ENCODE data around the gene SLC7A6.
A peak's percentile ranks its signal among the peaks of the same experiment; 100 is the strongest.
"Not testable (repeated sequence)": the region's sequence is repeated elsewhere in the genome, so short reads cannot be mapped to it uniquely, and the experiment has no call there.

Gene SLC7A6

DNA sequence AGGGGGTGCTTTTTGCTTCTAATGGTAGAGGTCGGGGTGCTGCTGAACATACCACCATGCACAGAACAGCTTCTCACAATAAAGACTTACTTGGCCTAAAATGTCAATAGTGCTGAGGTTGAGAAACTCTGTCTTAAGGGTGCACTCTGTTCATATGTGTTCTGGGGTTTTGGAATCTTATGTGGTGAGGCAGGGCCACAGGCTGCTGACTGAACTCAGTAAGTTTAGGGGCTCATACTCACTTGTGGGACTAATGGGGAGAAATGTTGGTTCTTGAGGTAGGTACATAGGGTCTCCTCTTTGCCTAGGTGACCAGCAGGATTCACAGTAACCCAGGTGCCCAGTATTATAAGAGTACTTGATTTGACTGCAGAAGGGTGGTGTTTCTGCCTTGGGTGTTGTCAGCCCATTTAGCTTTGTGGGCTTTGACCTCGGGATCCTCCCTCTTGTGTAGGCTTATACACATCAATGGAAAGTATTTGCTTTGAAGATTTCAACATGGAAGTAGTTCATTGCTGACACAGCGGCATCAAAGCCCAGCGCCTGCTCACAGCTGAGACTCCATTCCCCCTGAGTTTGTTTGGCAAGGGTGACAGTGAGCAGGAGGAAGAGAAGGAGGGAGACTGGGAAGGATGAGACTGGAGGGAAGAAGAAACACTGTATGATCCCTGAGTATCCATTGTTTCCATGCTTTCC, 17.2 kb downstream of the SLC7A6 start:
- no peak for DNase-seq (ENCODE audit: low read depth in 1 of 2, low spot score in 1 of 2)

DNA sequence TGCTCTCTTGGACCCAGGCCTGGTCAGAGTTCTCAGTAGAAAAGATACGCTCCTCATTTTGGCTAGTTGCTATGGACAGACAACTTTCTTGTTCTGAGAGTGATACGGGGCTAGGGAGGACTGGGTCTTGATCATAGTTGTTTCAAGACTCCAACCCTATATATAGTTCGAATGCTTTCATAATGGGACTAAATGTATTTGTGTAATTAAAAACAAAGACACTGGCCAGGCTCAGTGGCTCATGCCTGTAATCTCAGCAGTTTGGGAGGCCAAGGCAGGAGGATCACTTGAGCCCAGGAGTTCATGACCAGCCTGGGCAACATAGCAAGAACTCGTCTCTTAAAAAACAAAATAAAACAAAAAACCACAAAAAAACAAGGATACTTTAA, 17.7 kb downstream of the SLC7A6 start:
- no peak for DNase-seq (ENCODE audit: low read depth in 1 of 2, low spot score in 1 of 2)

DNA sequence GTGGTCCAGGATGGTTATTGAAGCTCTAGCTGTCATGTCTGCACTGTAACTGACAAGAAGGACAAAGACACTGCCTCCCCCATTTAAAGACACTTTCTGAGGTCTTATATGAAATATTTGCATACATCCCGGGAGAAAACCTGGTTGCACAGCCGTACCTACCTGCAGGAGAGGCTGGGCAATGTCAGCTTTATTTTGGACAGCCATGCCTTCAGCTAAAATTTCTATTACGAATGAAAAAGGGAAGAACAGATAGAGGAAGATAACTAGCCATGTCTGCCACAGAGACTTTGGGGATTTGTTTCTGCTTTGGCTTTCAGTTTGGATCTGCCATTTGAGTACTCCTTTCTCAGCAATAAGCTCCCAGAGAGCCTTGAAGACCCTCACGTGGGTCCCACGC, 19.0 kb downstream of the SLC7A6 start:
- no peak for DNase-seq (ENCODE audit: low read depth in 1 of 2, low spot score in 1 of 2)

DNA sequence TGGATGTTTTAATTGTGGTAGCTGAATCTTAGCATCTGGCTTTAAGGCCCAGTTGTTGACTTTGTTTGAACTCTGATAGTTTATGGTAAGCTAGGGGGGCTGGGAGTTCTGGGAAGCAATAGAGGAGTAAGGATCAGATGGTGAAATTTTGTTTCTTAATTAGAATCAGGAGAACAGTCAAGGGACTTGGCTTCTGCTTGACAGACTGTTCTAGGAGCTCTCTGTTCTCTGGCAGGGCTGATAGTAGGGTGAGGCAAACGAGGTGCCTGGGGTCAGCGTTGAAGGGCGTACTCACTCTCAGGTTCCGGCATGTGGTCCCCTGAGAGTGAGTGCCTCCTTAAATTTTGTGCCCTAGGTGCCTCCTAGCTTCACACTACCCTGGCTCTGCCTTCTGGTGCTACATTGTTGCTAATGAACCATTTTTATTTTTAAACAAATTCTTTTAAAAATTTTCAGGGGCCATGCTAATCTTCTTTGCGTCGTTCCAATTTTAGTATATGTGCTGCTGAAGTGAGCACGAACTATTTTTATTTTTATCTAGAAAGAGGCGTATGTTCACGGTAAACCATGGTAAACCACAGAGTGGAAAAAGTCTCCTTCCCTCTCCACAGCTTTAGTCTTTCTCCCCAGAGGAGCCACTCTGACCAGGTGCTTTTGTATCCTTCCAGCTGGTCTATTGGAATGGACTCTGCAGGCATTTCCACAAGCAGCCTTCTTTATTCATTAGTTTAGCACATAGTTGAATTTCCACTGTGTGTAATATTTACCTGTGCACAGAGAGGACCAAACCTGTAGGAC, 19.7 kb downstream of the SLC7A6 start:
- no peak for DNase-seq (ENCODE audit: low read depth in 1 of 2, low spot score in 1 of 2)

DNA sequence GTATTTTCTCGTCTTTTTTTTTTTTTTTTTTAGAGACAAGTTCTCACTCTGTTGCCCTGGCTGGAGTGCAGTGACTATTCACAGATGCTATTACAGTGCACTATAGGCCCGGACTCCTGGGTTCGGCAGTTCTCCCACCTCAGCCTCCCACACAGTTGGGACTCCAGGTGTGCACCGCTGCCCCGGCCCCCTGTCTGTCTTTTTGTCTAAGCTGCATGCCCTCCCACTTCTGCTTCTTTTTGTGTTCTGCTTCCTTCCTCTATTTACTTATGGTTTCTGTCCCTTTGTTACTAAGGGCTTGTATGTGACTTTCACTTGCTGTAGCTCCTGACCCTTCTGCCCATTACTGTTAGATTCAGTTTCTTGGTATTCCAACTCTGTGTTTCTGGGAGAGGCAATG, 20.5 kb downstream of the SLC7A6 start:
- no peak for DNase-seq (ENCODE audit: low read depth in 1 of 2, low spot score in 1 of 2)

DNA sequence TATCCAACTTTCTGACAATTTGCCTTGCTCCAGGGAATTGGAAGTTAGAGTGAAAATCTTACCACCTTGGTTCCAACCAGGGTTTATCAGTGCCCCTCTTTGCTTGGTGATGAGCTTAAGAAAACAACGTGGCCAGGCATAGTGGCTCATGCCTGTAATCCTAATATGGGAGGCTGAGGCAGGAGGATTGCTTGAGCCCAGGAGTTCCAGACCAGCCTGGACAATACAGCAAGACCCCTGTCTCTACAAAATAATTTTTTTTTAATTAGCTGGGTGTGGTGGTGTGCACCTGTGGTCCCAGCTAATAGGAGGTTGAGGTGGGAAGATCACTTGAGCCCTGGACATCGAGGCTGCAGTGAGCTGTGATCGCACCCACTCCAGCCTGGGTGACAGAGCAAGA, 21.4 kb downstream of the SLC7A6 start:
- no peak for DNase-seq (ENCODE audit: low read depth in 1 of 2, low spot score in 1 of 2)

DNA sequence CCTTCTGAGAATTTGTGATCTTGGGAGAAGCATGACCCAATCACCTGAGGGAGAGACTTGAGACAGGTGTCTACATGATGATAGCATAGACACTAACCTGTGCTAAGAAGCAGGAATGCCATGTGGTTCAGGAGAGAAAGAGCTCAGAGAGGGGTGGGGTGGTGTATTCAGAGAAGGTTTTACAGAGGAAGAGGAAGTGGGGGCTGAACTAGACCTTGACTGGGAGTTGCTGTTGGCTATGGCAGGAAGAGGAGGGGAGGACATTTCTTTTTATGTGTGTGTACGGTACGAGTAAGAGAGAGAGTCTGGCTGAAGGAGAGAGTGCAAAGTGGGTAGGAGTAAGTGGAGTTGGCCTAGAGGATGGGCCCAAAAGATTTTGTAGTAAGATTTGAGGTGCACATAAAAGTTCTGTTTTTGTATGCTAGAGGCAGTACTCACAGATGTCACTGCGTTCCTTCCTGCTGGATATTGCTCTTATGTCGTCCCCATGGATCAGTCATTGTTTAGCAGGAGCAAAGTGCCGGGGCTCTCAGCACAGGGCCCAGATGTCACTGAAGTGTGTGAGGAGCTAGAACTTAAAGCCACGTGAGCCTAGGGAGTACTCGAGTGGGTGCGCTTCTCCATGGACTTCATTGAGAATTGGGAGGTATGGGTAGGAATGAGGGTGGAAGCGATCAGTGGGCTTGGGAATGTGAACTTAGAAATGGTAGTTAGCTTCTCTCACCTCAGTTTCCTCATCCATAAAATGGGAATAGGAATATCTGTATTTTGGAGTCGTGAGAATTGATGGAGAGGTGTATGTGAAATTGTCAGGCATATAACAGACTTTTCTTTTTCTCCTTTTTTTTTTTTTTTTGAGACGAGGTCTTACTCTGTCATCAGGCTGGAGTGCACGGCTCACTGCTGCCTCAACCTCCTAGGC, 22.1 kb downstream of the SLC7A6 start:
- no peak for DNase-seq (ENCODE audit: low read depth in 1 of 2, low spot score in 1 of 2)

DNA sequence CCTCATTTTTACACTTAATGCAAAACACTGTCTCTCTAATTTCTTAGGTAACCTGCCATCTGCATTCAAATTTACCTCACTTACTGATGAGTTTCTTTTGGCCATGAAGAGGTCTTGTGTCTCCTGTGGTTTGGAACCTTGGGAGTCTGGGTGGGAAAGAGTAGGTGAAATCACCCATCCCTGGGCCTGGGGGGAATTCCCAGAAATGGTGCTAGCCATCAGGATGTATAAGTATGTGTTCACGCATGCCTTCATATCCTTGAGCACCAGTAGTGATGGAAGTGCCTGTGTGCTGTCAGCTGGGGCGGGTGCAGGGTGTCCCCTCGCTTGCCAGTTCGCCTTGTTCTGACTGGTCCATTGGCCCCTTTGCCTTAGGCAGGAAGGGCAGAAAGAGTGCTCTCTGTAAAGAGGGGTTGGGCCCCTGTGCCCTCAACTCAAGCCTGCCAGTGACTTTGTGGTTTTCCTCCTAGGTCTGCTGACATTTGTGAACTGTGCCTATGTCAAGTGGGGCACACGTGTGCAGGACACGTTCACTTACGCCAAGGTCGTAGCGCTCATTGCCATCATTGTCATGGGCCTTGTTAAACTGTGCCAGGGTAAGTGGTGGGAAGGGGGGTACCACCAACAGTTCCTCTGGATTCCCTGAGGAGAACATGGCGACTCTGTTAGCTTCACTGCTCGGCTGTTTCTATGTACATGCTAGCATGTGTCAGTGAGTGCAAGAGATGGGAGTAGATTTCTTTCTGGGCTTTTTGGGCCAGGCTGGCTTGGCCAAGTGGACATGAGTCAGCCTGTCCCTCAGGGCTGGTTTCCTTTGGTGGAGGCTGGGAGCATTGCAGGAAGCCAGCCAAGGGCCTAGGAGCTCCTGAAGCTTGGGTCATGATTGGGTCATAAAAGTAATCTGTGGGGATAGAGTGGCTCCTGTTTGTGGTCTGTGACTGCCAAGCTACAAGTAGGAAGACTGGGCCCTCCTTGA, 23.2 kb downstream of the SLC7A6 start:
- DNase-seq (ENCODE audit: low read depth in 1 of 2, low spot score in 1 of 2) = peak in 1 of 2 donors; percentile 8

DNA sequence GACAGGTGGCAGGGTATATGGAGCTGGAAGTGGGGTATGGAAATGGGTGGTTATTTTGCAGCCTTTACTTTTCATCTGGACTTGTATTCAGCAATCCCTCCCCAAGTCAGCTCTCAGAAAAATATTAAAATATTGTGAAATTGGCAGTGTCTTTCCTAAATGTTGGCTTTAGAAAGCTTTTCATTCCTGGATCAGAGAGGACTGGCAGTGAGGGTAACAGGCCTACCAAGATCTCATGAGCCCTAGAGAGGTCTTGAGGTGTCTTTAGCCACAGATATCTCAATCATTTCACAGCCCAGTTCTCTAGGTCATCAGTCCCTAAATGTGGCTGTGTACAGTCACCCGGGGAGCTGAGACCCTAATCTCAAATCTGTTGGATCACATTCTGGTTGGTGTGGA, 23.9 kb downstream of the SLC7A6 start:
- DNase-seq (ENCODE audit: low read depth in 1 of 2, low spot score in 1 of 2) = no peak

DNA sequence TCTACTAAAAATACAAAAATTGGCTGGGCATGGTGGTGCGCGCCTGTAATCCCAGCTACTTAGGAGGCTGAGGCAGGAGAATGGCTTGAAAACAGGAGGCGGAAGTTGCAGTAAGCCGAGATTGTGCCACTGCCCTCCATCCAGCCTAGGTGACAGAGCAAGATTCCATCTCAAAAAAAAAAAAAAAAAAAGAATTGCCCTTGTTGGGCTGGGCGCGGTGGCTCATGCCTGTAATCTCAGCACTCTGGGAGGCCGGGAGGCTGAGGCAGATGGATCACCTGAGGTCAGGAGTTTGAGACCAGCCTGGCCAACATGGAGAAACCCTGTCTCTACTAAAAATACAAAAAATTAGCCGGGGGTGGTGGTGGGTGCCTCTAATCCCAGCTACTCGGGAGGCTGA, 24.5 kb downstream of the SLC7A6 start:
- not testable (repeated sequence) for DNase-seq (ENCODE audit: low read depth in 1 of 2, low spot score in 1 of 2)

DNA sequence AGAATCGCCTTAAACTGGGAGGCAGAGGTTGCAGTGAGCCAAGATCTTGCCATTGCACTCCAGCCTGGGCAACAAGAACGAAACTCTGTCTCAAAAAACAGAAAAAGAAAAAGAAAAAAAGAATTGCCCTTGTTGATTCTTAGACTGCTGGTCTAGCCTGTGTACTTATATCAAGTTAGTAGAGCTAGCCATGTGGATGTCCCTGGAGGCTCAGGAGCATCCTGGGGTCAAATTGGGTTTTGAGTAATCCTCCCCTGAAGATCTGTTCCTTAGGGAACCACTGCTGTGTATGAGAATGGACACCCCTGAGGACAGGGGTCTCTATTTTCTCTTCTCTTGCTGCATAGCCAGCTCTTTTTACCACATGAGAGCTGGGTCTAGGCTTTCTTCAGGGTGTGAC, 24.9 kb downstream of the SLC7A6 start:
- DNase-seq (ENCODE audit: low read depth in 1 of 2, low spot score in 1 of 2) = no peak

DNA sequence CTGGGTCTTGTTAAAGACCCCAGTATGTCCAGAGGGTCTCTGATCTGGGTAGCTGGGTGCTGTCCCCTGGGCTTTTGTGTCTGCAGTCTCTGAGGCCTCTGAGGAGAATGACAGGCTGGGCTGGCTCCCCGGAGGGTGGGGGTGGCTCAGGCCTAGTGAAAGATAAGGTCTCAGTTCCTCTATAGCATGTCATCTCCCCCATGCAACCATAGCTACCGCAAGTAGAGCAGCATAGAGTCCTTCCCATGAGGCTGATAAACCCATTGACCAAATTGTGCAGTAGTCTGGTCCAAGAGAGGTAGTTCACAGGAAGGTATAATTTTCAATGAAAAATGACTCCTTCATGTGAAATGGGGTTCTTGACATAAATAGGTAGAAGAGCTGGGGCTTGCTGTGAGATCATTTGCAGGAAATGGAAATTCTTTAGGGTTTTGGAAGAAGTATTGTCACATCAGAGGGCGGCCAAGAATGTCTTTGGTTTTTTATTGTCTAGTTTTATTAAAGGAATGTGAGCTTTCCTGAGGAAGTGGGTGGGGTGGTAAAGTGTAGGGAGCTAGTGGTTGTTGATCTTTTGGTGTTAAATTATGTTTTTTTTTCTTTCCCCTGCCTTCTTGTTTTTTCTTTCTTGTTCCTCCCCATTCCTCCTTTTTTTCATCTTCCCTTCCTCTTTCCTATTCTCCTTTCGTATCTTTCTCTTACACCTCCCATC, 25.4 kb downstream of the SLC7A6 start:
- no peak for DNase-seq (ENCODE audit: low read depth in 1 of 2, low spot score in 1 of 2)

DNA sequence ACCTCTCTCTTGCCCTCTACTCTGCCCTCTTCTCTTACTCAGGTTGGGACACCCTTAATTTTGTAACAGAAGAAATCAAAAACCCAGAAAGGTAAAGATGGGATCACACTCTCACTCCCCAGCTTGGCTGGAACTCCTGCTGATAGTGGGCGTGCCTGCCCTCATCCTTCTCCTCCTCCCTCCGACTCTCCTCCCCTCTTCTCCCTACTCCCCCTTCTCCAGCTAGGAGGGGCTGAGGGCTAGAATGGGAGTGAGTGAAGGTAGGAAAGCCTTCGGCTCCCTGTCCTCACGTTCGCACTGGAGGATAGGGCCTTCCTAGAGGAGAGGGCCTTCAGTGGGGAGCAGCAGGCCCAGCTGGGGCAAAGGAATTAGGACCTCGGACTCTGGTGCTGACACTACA, 26.1 kb downstream of the SLC7A6 start:
- DNase-seq (ENCODE audit: low read depth in 1 of 2, low spot score in 1 of 2) = no peak

DNA sequence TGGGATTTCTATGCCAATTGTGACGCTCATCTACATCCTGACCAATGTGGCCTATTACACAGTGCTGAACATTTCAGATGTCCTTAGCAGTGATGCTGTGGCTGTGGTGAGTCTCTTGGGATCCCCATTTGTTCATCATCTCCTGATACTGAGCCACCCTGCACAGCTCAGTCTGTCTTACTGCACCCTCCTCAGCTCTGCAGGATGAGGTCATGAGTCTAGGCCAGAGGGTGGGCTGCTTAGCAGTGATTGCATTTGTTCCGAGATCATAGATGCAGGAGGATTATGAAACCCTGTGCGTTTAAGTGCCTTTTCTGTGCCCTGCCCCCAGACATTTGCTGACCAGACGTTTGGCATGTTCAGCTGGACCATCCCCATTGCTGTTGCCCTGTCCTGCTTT, 26.9 kb downstream of the SLC7A6 start:
- DNase-seq (ENCODE audit: low read depth in 1 of 2, low spot score in 1 of 2) = no peak

DNA sequence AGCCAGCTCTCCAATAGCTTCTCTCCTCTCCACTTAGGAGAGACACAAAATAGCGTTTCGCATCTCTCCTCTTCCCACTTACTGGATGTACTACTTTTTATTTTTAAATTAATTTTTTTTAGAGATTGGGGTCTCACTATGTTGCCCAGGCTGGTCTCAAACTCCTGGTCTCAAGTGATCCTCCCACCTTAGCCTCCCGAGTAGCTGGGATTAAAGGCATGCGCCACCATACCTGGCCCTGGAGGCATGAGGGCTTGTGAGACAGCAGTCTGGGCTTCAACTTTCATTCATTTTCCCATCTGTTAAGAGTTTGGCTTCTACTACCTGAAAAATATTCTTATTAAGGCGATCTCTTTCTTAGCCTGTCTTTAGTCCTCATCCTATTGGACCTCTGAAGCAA, 28.1 kb downstream of the SLC7A6 start:
- no peak for DNase-seq (ENCODE audit: low read depth in 1 of 2, low spot score in 1 of 2)

DNA sequence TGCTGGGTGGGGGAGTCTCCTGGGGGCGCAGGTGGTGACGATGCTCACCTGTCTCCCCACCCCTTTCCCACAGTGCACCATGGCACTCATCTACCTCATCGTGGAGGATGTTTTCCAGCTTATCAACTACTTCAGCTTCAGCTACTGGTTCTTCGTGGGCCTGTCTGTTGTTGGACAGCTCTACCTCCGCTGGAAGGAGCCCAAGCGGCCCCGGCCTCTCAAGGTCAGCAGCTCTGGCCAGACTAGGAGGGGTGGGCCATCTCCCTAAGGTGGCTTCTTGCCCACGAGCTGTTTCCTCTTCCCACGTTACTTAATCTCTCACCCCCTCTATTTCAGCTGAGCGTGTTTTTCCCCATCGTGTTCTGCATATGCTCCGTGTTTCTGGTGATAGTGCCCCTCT, 32.0 kb downstream of the SLC7A6 start:
- DNase-seq (ENCODE audit: low read depth in 1 of 2, low spot score in 1 of 2) = no peak

DNA sequence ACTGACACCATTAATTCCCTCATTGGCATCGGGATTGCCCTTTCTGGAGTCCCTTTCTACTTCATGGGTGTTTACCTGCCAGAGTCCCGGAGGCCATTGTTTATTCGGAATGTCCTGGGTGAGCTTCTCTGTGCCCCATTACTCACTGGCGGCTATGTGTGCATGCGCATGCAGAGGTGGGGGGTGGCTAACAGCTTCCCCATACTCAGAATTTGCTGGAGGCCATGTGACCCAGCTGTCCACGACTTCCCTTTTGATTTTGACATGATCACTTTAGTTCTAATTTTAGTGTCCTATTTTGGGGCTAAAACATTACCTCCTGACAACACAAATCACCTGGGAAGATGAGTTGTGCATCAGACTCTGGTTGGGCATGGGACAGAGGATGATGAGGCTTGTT, 32.4 kb downstream of the SLC7A6 start:
- DNase-seq (ENCODE audit: low read depth in 1 of 2, low spot score in 1 of 2) = no peak

DNA sequence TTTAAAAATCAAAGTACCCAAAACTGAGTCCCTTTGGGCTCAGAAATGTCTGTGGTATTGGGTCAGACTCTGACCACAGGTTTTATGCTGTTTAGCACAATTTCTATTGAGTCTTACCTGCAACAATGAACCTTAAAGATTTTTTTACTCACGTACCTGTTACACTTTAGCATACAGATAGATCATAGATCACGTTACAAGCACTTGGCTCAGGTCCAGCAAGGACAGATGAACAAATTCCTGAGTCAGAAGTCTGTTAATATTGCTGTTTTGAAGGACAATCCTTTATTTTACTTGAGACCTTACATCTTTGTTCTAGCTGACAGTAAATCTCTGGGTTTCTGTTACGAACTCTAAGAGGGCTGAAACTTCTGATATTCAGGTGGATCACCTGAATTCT, 33.6 kb downstream of the SLC7A6 start:
- no peak for DNase-seq (ENCODE audit: low read depth in 1 of 2, low spot score in 1 of 2)

DNA sequence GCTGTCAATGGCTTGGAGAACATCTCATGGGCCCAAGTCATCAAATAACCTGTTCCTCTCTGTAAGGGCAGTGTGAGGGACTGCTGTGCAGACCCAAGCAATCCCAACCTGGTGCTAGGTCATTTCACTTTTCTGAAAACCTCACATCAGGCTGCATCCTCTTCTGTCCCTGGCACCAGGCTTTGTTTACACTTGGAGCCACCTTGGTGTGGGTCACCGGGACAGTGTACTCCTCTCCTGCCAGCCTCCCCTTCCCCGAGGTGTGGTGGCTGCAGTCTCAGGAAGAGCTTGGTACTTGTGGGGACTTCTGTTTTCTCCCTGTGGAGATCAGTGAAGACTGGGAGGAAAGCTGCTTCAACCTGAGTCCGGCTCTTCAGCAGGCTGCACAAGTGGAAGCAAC, 34.0 kb downstream of the SLC7A6 start:
- DNase-seq (ENCODE audit: low read depth in 1 of 2, low spot score in 1 of 2) = no peak
